HepG2 (cell line): ENCODE results near the gene TK1. TPM values are rescaled to one million over a fixed set of nuclear protein-coding genes. Genes with fewer than 3 reads are reported as not detected.

ENCODE experiments used
- BRD4 ChIP-seq: sonication (generic); formaldehyde crosslinking; IDR thresholded peaks from 2 replicates; pipeline ENCODE4 v1.4.0; 2020; ENCODE audit warnings: missing genetic modification reagents
- CREB1 ChIP-seq, 2 experiments: fragments of 450-650 bp in 1 of 2; IDR thresholded peaks; 2 replicates each; pipeline ENCODE4 v1.6.1; 2016 to 2017; ENCODE audit warnings: control low read depth in 1 of 2, mild to moderate bottlenecking in 1 of 2, missing compliant biosample characterization in 1 of 2, missing genetic modification characterization in 1 of 2
- ELF3 ChIP-seq: IDR thresholded peaks from 2 replicates; pipeline ENCODE4 v1.6.1; 2016; ENCODE audit warnings: missing genetic modification reagents, missing compliant biosample characterization
- FOXA3 ChIP-seq: IDR thresholded peaks from 2 replicates; pipeline ENCODE4 v1.6.1; 2016; ENCODE audit warnings: missing genetic modification reagents, missing compliant biosample characterization
- FOXO4 ChIP-seq: sonication (generic); formaldehyde crosslinking; conservative IDR thresholded peaks from 2 replicates; pipeline ENCODE4 v1.8.1; 2023; ENCODE audit warnings: missing genetic modification reagents
- GTF2F1 ChIP-seq: fragments of 150-350 bp; IDR thresholded peaks from 2 replicates; pipeline ENCODE4 v1.6.1; 2014; ENCODE audit warnings: low read length
- LRRFIP1 ChIP-seq: sonication (generic); formaldehyde crosslinking; conservative IDR thresholded peaks from 2 replicates; pipeline ENCODE4 v1.4.0; 2020; ENCODE audit warnings: missing genetic modification reagents
- MEIS1 ChIP-seq: sonication (generic); formaldehyde crosslinking; IDR thresholded peaks from 2 replicates; pipeline ENCODE4 v1.9.0; 2021; ENCODE audit warnings: mild to moderate bottlenecking, missing genetic modification reagents, moderate library complexity, borderline replicate concordance
- NCOA1 ChIP-seq: sonication (generic); formaldehyde crosslinking; IDR thresholded peaks from 2 replicates; pipeline ENCODE4 v1.9.0; 2021; ENCODE audit warnings: missing genetic modification reagents
- PHF5A ChIP-seq: IDR thresholded peaks from one replicate; pipeline ENCODE4 v1.6.1; 2018; ENCODE audit warnings: low read depth, missing genetic modification reagents; ENCODE audit not compliant: unreplicated experiment
- SALL2 ChIP-seq: sonication (generic); formaldehyde crosslinking; IDR thresholded peaks from 2 replicates; pipeline ENCODE4 v1.8.1; 2023; ENCODE audit warnings: mild to moderate bottlenecking, missing genetic modification reagents, inconsistent platforms
- SCMH1 ChIP-seq: sonication (generic); formaldehyde crosslinking; IDR thresholded peaks from 2 replicates; pipeline ENCODE4 v1.9.0; 2021; ENCODE audit warnings: missing genetic modification reagents, mild to moderate bottlenecking, borderline replicate concordance
- TERF1 ChIP-seq: sonication (generic); formaldehyde crosslinking; IDR thresholded peaks from 2 replicates; pipeline ENCODE4 v1.8.0; 2022; ENCODE audit warnings: mild to moderate bottlenecking, missing genetic modification reagents, moderate library complexity
- TRIM24 ChIP-seq: sonication (generic); formaldehyde crosslinking; IDR thresholded peaks from 2 replicates; pipeline ENCODE4 v1.8.0; 2022; ENCODE audit warnings: mild to moderate bottlenecking, missing genetic modification reagents
- ZBTB46 ChIP-seq: sonication (generic); formaldehyde crosslinking; IDR thresholded peaks from 2 replicates; pipeline ENCODE4 v1.4.0; 2020; ENCODE audit warnings: mild to moderate bottlenecking, missing genetic modification reagents, borderline replicate concordance
- ZFAT ChIP-seq: sonication (generic); formaldehyde crosslinking; conservative IDR thresholded peaks from 2 replicates; pipeline ENCODE4 v1.8.1; 2023; ENCODE audit warnings: missing genetic modification reagents, inconsistent platforms
- ZNF30 ChIP-seq: sonication (generic); formaldehyde crosslinking; IDR thresholded peaks from 2 replicates; pipeline ENCODE4 v1.5.0; 2020; ENCODE audit warnings: mild to moderate bottlenecking, missing genetic modification reagents
- ZNF549 ChIP-seq: sonication (generic); formaldehyde crosslinking; IDR thresholded peaks from 2 replicates; pipeline ENCODE4 v1.5.0; 2020; ENCODE audit warnings: missing genetic modification reagents
- ZNF639 ChIP-seq: conservative IDR thresholded peaks from 2 replicates; pipeline ENCODE4 v1.6.1; 2018; ENCODE audit warnings: missing genetic modification reagents
- ZNF672 ChIP-seq: sonication (generic); formaldehyde crosslinking; IDR thresholded peaks from 2 replicates; pipeline ENCODE4 v1.8.1; 2022; ENCODE audit warnings: missing genetic modification reagents
- ZNF737 ChIP-seq: sonication (generic); formaldehyde crosslinking; IDR thresholded peaks from 2 replicates; pipeline ENCODE4 v1.5.0; 2020; ENCODE audit warnings: missing genetic modification reagents, mild to moderate bottlenecking, borderline replicate concordance
- ZNF891 ChIP-seq: sonication (generic); formaldehyde crosslinking; IDR thresholded peaks from 2 replicates; pipeline ENCODE4 v1.5.0; 2020; ENCODE audit warnings: mild to moderate bottlenecking, missing genetic modification reagents
- polyA plus RNA-seq, 8 experiments: library from polyadenylated mRNA; depleted of rRNA in 3 of 8; stranded (reverse) in 7 of 8; unstranded in 1 of 8; fragments of >200 nt; fragmentation: Illumina TruSeq in 4 of 8; extraction: Trizol in 4 of 8; gene quantifications; 2 replicates each; pipeline versions ENCODE4 v1.2.1 to v1.2.3, GENCODE V29; 2011 to 2016; ENCODE audit warnings: low read depth in 4 of 8, missing spikeins in 1 of 8, mixed read lengths in 1 of 8; ENCODE audit not compliant: insufficient read depth in 1 of 8
- total RNA-seq, 5 experiments: library from RNA; depleted of rRNA; stranded (reverse); fragments of >200 nt; fragmentation: Illumina TruSeq; extraction: Trizol; gene quantifications; 2 replicates each; pipeline ENCODE4 v1.2.3, GENCODE V29; 2016; ENCODE audit warnings: low read depth in 1 of 5

Gene TK1
- total and polyA plus RNA-seq, 2 of the 13 experiments (the other 11 are each of a cell fraction or from before 2014, with no cell fraction given), result 45.0 to 96.0 TPM

GRCh38 chr17:78144736-78145641 is 41.9 kb downstream of the TK1 start (continued):
- TF ChIP-seq ZBTB46 (no peak), ZNF639 (CRISPR knock-in tag) (peak; percentile 72; the same call in 1 of the 2 replicates), SCMH1 (CRISPR knock-in tag) (no peak), CREB1 (IDR thresholded peaks at IDR 0.05) (no peak), CREB1 (CRISPR knock-in tag; IDR thresholded peaks at IDR 0.05) (no peak), NCOA1 (CRISPR knock-in tag) (no peak), ZNF737 (no peak), ELF3 (CRISPR knock-in tag) (peak; percentile 59), ZNF672 (no peak), ZNF30 (CRISPR knock-in tag) (no peak; the same call in 1 of the 2 replicates), TERF1 (CRISPR knock-in tag) (no peak), ZNF549 (CRISPR knock-in tag) (no peak), SALL2 (CRISPR knock-in tag) (no peak), GTF2F1 (no peak), TRIM24 (no peak), LRRFIP1 (CRISPR knock-in tag) (no peak), FOXO4 (CRISPR knock-in tag) (no peak), ZFAT (CRISPR knock-in tag) (no peak), MEIS1 (no peak; the same call in 1 of the 2 replicates), ZNF891 (CRISPR knock-in tag) (no peak), FOXA3 (peak; percentile 20; the same call in 1 of the 2 replicates), BRD4 (CRISPR knock-in tag) (no peak), PHF5A (no peak)
